Endothelial cell of umbilical vein (primary cell): Measurements from ENCODE around the gene DCAF11. TPM values are rescaled to one million over a fixed set of nuclear protein-coding genes. Genes with fewer than 3 reads are reported as not detected.

Experiments used
- BruUV-seq: library from RNA; stranded (reverse); fragments of 400-500 nt; replicated peaks from 2 replicates; lab custom pipeline; 2021; lab: Mats Ljungman, UMichigan
- CTCF ChIA-PET: fragments of 300-600, 350-600 bp; sonication (Branson Sonifier 250); formaldehyde crosslinking; loops from one replicate; lab custom pipeline; 2021; ENCODE audit warnings: antibody characterized with exemption, inconsistent platforms; lab: Charles Lee
- POLR2A ChIA-PET: fragments of 300-600, 350-600 bp; sonication (Branson Sonifier 250); formaldehyde crosslinking; loops from one replicate; lab custom pipeline; 2021; ENCODE audit warnings: antibody characterized with exemption, inconsistent platforms; lab: Charles Lee
- DNase-seq: peaks from one replicate; pipeline ENCODE4 v3.0.0-alpha.2; 2011; ENCODE audit warnings: low read depth, low spot score
- FAIRE-seq: peaks from 2 replicates; lab custom pipeline; 2011; peaks lifted over from hg19 to GRCh38; lab: Jason Lieb, UNC
- H2AFZ ChIP-seq: 2 replicates; pipeline ENCODE4 v1.6.0; 2012; ENCODE audit warnings: low read depth, low read length, control low read depth, inconsistent platforms
- H3K27ac ChIP-seq: 2 replicates; pipeline ENCODE4 v1.5.1; 2011; ENCODE audit warnings: low read depth, mild to moderate bottlenecking, control low read depth, low read length, moderate library complexity; ENCODE audit not compliant: insufficient read depth
- H3K27me3 ChIP-seq, 2 experiments: 2 replicates each; pipeline versions ENCODE4 v1.6.0 to v1.6.1; 2011; ENCODE audit warnings: low read length in 2 of 2, mixed read lengths in 1 of 2; ENCODE audit not compliant: control insufficient read depth in 2 of 2, insufficient read depth in 2 of 2
- H3K36me3 ChIP-seq, 2 experiments: 2 replicates in 1 of 2; 3 replicates in 1 of 2; pipeline ENCODE4 v1.5.1; 2011; ENCODE audit warnings: low read length in 2 of 2, mild to moderate bottlenecking in 1 of 2, moderate library complexity in 1 of 2; ENCODE audit not compliant: control insufficient read depth in 2 of 2, insufficient read depth in 2 of 2; ENCODE audit errors: extremely low read depth in 1 of 2
- H3K4me1 ChIP-seq: 3 replicates; pipeline ENCODE4 v1.5.1; 2011; ENCODE audit warnings: mild to moderate bottlenecking, low read length; ENCODE audit not compliant: control insufficient read depth, insufficient read depth; ENCODE audit errors: extremely low read depth
- H3K4me2 ChIP-seq: 2 replicates; pipeline ENCODE4 v1.6.1; 2011; ENCODE audit warnings: low read length, control low read depth, mixed read lengths; ENCODE audit not compliant: insufficient read depth
- H3K4me3 ChIP-seq, 3 experiments: fragments of 200-600 bp in 1 of 3; sonication (generic), shearing (Covaris generic) in 1 of 3; replicated peaks in 1 of 3; 2 replicates each; pipeline ENCODE4 v1.5.1; 2011 to 2016; ENCODE audit warnings: control low read depth in 3 of 3, low read length in 3 of 3, mild to moderate bottlenecking in 2 of 3, inconsistent platforms in 1 of 3, low read depth in 1 of 3, moderate library complexity in 1 of 3; ENCODE audit not compliant: insufficient read depth in 1 of 3
- H3K79me2 ChIP-seq: 2 replicates; pipeline ENCODE4 v1.6.0; 2012; ENCODE audit warnings: low read length, inconsistent platforms; ENCODE audit not compliant: control insufficient read depth, insufficient read depth
- H3K9ac ChIP-seq: replicated peaks from 2 replicates; pipeline ENCODE3; 2011; ENCODE audit warnings: low read length, control low read depth; ENCODE audit not compliant: insufficient read depth; ENCODE audit errors: extremely low read depth
- H3K9me1 ChIP-seq: replicated peaks from 3 replicates; pipeline ENCODE4 v1.6.0; 2011; ENCODE audit warnings: mild to moderate bottlenecking, low read length; ENCODE audit not compliant: control insufficient read depth, insufficient read depth; ENCODE audit errors: extremely low read depth
- H3K9me3 ChIP-seq: replicated peaks from 2 replicates; pipeline ENCODE4 v1.5.1; 2012; ENCODE audit warnings: low read length, inconsistent platforms; ENCODE audit not compliant: control insufficient read depth, insufficient read depth
- H4K20me1 ChIP-seq: replicated peaks from 2 replicates; pipeline ENCODE3; 2011; ENCODE audit warnings: mild to moderate bottlenecking, low read length; ENCODE audit not compliant: control insufficient read depth, insufficient read depth; ENCODE audit errors: extremely low read depth
- JUN ChIP-seq: IDR thresholded peaks from 2 replicates; pipeline ENCODE4 v1.6.1; 2011; ENCODE audit warnings: borderline replicate concordance, low read depth; ENCODE audit not compliant: insufficient read length, insufficient read depth
- MYC ChIP-seq: IDR thresholded peaks from one replicate; pipeline ENCODE4 v1.6.1; 2011; ENCODE audit warnings: mild to moderate bottlenecking, low read depth, low read length
- dilution Hi-C: fragments of 300-500 bp; cut with MboI; formaldehyde crosslinking; loops from one replicate; pipeline ENCODE4 v1.15.0; 2019; ENCODE audit warnings: low sequenced_read_pairs; ENCODE audit not compliant: extremely low pct_ligation_motif_present
- intact Hi-C: fragments of 100-400 bp; cut with micrococcal nuclease; formaldehyde crosslinking; loops from one replicate; pipeline ENCODE4 v1.10.0; 2022
- microRNA-seq: library from miRNA; unstranded; fragments of <30 nt; microRNA quantifications from one replicate; pipeline ENCODE4 v1.2.0, GENCODE V29; 2021; ENCODE audit warnings: borderline number of aligned reads, borderline replicate concordance
- polyA plus RNA-seq, 4 experiments: library from polyadenylated mRNA; depleted of rRNA in 3 of 4; stranded (reverse) in 3 of 4; unstranded in 1 of 4; fragments of >200 nt; gene quantifications; 2 replicates each; pipeline versions ENCODE4 v1.2.1 to v1.2.3, GENCODE V29; 2011 to 2012; ENCODE audit warnings: missing spikeins in 1 of 4
- small RNA-seq: library from RNA; depleted of rRNA; stranded (forward); fragments of <200 nt; gene quantifications from one replicate; pipeline ENCODE3, GENCODE V24; 2012; ENCODE audit warnings: low replicate concordance, low read depth; ENCODE audit not compliant: insufficient read depth, insufficient read length
- total RNA-seq: library from RNA; stranded (reverse); gene quantifications from 2 replicates; pipeline ENCODE4 v1.2.3, GENCODE V29; 2021
- TF ChIP-seq, protein P1 (sequence below): IDR thresholded peaks from 2 replicates; pipeline ENCODE4 v1.6.1; 2011; ENCODE audit not compliant: insufficient read depth, insufficient read length
- TF ChIP-seq, protein P2 (sequence below), 2 donors: IDR thresholded peaks; 1 replicate in 1 of 2; 2 replicates in 1 of 2; pipeline ENCODE4 v1.5.1; 2011; ENCODE audit warnings: low read length in 2 of 2, mild to moderate bottlenecking in 2 of 2, moderate library complexity in 2 of 2, control low read depth in 1 of 2, inconsistent platforms in 1 of 2, low read depth in 1 of 2; ENCODE audit not compliant: insufficient read depth in 1 of 2; ENCODE audit errors: extremely low read depth in 1 of 2

Gene DCAF11
- total and polyA plus RNA-seq, 2 donors (not counting 3 experiments of a cell fraction or from before 2014, with no cell fraction given): 37.3 to 38.5 TPM

GRCh38 chr14:24172871-24173281 is 58.3 kb downstream of the DCAF11 start:
- Histone ChIP-seq H3K9me1 (no peaks in the 10 kb centered on the region), H2AFZ (no peak overlapping the region), H3K79me2 (no peaks in the 10 kb centered on the region), H4K20me1 (no peaks in the 10 kb centered on the region), H3K4me1 (peaks cover 3% of the 10 kb centered on the region), H3K4me2 (no peak overlapping the region), H3K27me3 (no peaks in the 10 kb centered on the region), H3K4me3 (no peak overlapping the region), H3K27ac (no peak overlapping the region), H3K9ac (no peak overlapping the region), H3K36me3 (peaks cover 0 to 3% of the 10 kb centered on the region in 2 experiments), H3K9me3 (no peaks in the 10 kb centered on the region)
- DNase-seq (no peak), FAIRE-seq (no peak)
- CTCF ChIA-PET: interaction anchor here (1.0 to 1.7 kb wide), 2 partner anchors 12 to 124 kb away, joined by 4 to 5 read pairs; partner anchors contain the start of gene IRF9
- dilution Hi-C loops: no loop called here
- POLR2A ChIA-PET: interaction anchor here (0.5 kb wide), 1 partner anchor 641 kb away, joined by 5 read pairs; no protein-coding TSS in a partner anchor
- no TSS peak for BruUV-seq
- no peak for TF ChIP-seq MYC
- TF ChIP-seq, protein P1, sequence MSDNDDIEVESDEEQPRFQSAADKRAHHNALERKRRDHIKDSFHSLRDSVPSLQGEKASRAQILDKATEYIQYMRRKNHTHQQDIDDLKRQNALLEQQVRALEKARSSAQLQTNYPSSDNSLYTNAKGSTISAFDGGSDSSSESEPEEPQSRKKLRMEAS: no peak
- TF ChIP-seq, protein P2, sequence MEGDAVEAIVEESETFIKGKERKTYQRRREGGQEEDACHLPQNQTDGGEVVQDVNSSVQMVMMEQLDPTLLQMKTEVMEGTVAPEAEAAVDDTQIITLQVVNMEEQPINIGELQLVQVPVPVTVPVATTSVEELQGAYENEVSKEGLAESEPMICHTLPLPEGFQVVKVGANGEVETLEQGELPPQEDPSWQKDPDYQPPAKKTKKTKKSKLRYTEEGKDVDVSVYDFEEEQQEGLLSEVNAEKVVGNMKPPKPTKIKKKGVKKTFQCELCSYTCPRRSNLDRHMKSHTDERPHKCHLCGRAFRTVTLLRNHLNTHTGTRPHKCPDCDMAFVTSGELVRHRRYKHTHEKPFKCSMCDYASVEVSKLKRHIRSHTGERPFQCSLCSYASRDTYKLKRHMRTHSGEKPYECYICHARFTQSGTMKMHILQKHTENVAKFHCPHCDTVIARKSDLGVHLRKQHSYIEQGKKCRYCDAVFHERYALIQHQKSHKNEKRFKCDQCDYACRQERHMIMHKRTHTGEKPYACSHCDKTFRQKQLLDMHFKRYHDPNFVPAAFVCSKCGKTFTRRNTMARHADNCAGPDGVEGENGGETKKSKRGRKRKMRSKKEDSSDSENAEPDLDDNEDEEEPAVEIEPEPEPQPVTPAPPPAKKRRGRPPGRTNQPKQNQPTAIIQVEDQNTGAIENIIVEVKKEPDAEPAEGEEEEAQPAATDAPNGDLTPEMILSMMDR (IDR thresholded peaks at IDR 0.05; ENCODE audit: extremely low read depth in 1 of 2, insufficient read depth in 1 of 2, low read depth in 1 of 2, low read length in 2 of 2): no peak
- TF ChIP-seq JUN: no peak
- intact Hi-C loops: no loop called here

Small RNA genes lying within 50 kb of the gene (microRNA-seq; reads per million reads assigned to microRNA genes)
- not detected for gene MIR7703

Small RNA genes lying within 50 kb of the gene (small RNA-seq; reads per million reads assigned to genes)
- not detected for gene IRF9
- gene RNA5SP383: not detected

Other genes with a start within 250 kb of the DCAF11 start
- gene DHRS4, start 161.0 kb upstream of the DCAF11 start, total RNA-seq: 19.2 and 24.4 TPM in 2 replicates
- 24.9 and 32.0 TPM in 2 replicates for gene DHRS4, start 161.0 kb upstream of the DCAF11 start, polyA plus RNA-seq
- 18.5 and 20.7 TPM in 2 replicates for gene DHRS4L2, start 125.8 kb upstream of the DCAF11 start, total RNA-seq
- 18.2 and 21.9 TPM in 2 replicates for gene DHRS4L2, start 125.8 kb upstream of the DCAF11 start, polyA plus RNA-seq
- not detected in 2 replicates for gene CARMIL3, start 62.8 kb upstream of the DCAF11 start, total RNA-seq
- gene CARMIL3, start 62.8 kb upstream of the DCAF11 start, polyA plus RNA-seq: 0.03 and 0.08 TPM in 2 replicates
- not detected in 2 replicates for gene CPNE6, start 43.2 kb upstream of the DCAF11 start, total RNA-seq
- gene CPNE6, start 43.2 kb upstream of the DCAF11 start, polyA plus RNA-seq: not detected in 2 replicates
- 24.5 and 25.1 TPM in 2 replicates for gene PCK2, start 20.5 kb upstream of the DCAF11 start, total RNA-seq
- gene PCK2, start 20.5 kb upstream of the DCAF11 start, polyA plus RNA-seq: 23.5 and 26.4 TPM in 2 replicates
- gene NRL, start 172 bp downstream of the DCAF11 start, total RNA-seq: 0.62 and 0.71 TPM in 2 replicates
- 1.1 and 1.9 TPM in 2 replicates for gene NRL, start 172 bp downstream of the DCAF11 start, polyA plus RNA-seq
- not detected in 2 replicates for gene FITM1, start 15.9 kb downstream of the DCAF11 start, total RNA-seq
- 0.54 and 0.81 TPM in 2 replicates for gene FITM1, start 15.9 kb downstream of the DCAF11 start, polyA plus RNA-seq
- gene PSME1, start 21.4 kb downstream of the DCAF11 start, total RNA-seq: 120 and 135 TPM in 2 replicates
- gene PSME1, start 21.4 kb downstream of the DCAF11 start, polyA plus RNA-seq: 68.1 and 98.1 TPM in 2 replicates
- gene EMC9, start 26.8 kb downstream of the DCAF11 start, total RNA-seq: 19.0 and 21.8 TPM in 2 replicates
- 31.8 and 38.0 TPM in 2 replicates for gene EMC9, start 26.8 kb downstream of the DCAF11 start, polyA plus RNA-seq
- 107 and 126 TPM in 2 replicates for gene PSME2, start 31.8 kb downstream of the DCAF11 start, total RNA-seq
- gene PSME2, start 31.8 kb downstream of the DCAF11 start, polyA plus RNA-seq: 66.5 and 69.8 TPM in 2 replicates
- gene RNF31, start 32.7 kb downstream of the DCAF11 start, total RNA-seq: 66.5 and 69.7 TPM in 2 replicates
- 32.3 TPM in 2 replicates for gene RNF31, start 32.7 kb downstream of the DCAF11 start, polyA plus RNA-seq
- 33.2 and 46.1 TPM in 2 replicates for gene IRF9, start 46.5 kb downstream of the DCAF11 start, total RNA-seq
- 44.6 and 55.3 TPM in 2 replicates for gene IRF9, start 46.5 kb downstream of the DCAF11 start, polyA plus RNA-seq
- gene REC8, start 57.3 kb downstream of the DCAF11 start, total RNA-seq: 29.6 and 33.6 TPM in 2 replicates
- gene REC8, start 57.3 kb downstream of the DCAF11 start, polyA plus RNA-seq: 8.7 and 12.5 TPM in 2 replicates
- 52.6 and 66.5 TPM in 2 replicates for gene IPO4, start 74.0 kb downstream of the DCAF11 start, total RNA-seq
- 24.6 and 27.6 TPM in 2 replicates for gene IPO4, start 74.0 kb downstream of the DCAF11 start, polyA plus RNA-seq
- 58.5 and 60.7 TPM in 2 replicates for gene TM9SF1, start 80.7 kb downstream of the DCAF11 start, total RNA-seq
- 64.4 and 71.5 TPM in 2 replicates for gene TM9SF1, start 80.7 kb downstream of the DCAF11 start, polyA plus RNA-seq
- gene TSSK4, start 90.9 kb downstream of the DCAF11 start, total RNA-seq: 0.42 and 0.74 TPM in 2 replicates
- 0.10 TPM in 1 of 2 replicates, not detected in the other for gene TSSK4, start 90.9 kb downstream of the DCAF11 start, polyA plus RNA-seq
- gene CHMP4A, start 98.7 kb downstream of the DCAF11 start, total RNA-seq: 39.7 and 40.9 TPM in 2 replicates
- 32.6 and 46.4 TPM in 2 replicates for gene CHMP4A, start 98.7 kb downstream of the DCAF11 start, polyA plus RNA-seq
- 8.1 and 9.9 TPM in 2 replicates for gene MDP1, start 101.3 kb downstream of the DCAF11 start, total RNA-seq
- 21.4 and 22.7 TPM in 2 replicates for gene MDP1, start 101.3 kb downstream of the DCAF11 start, polyA plus RNA-seq
- gene NEDD8, start 117.6 kb downstream of the DCAF11 start, total RNA-seq: 243 and 261 TPM in 2 replicates
- 316 and 329 TPM in 2 replicates for gene NEDD8, start 117.6 kb downstream of the DCAF11 start, polyA plus RNA-seq
- gene GMPR2, start 118.2 kb downstream of the DCAF11 start, total RNA-seq: 58.1 and 62.4 TPM in 2 replicates
- 50.0 and 61.8 TPM in 2 replicates for gene GMPR2, start 118.2 kb downstream of the DCAF11 start, polyA plus RNA-seq
- 53.7 and 58.5 TPM in 2 replicates for gene TINF2, start 127.8 kb downstream of the DCAF11 start, total RNA-seq
- gene TINF2, start 127.8 kb downstream of the DCAF11 start, polyA plus RNA-seq: 34.4 and 44.2 TPM in 2 replicates
- gene TGM1, start 148.4 kb downstream of the DCAF11 start, total RNA-seq: 3.4 and 3.9 TPM in 2 replicates
- 1.0 and 2.1 TPM in 2 replicates for gene TGM1, start 148.4 kb downstream of the DCAF11 start, polyA plus RNA-seq
- gene RABGGTA, start 156.8 kb downstream of the DCAF11 start, total RNA-seq: 29.3 and 29.5 TPM in 2 replicates
- gene RABGGTA, start 156.8 kb downstream of the DCAF11 start, polyA plus RNA-seq: 80.1 and 102 TPM in 2 replicates
- gene DHRS1, start 185.0 kb downstream of the DCAF11 start, total RNA-seq: 18.0 and 20.0 TPM in 2 replicates
- 69.5 and 70.2 TPM in 2 replicates for gene DHRS1, start 185.0 kb downstream of the DCAF11 start, polyA plus RNA-seq
- gene NOP9, start 185.1 kb downstream of the DCAF11 start, total RNA-seq: 30.9 and 31.0 TPM in 2 replicates
- 16.2 and 16.3 TPM in 2 replicates for gene NOP9, start 185.1 kb downstream of the DCAF11 start, polyA plus RNA-seq
- gene CIDEB, start 193.2 kb downstream of the DCAF11 start, total RNA-seq: 4.6 and 5.2 TPM in 2 replicates
- 7.2 and 14.9 TPM in 2 replicates for gene CIDEB, start 193.2 kb downstream of the DCAF11 start, polyA plus RNA-seq
- 9.1 and 13.1 TPM in 2 replicates for gene LTB4R2, start 195.4 kb downstream of the DCAF11 start, total RNA-seq
- 5.5 and 7.6 TPM in 2 replicates for gene LTB4R2, start 195.4 kb downstream of the DCAF11 start, polyA plus RNA-seq
- 6.2 and 10.5 TPM in 2 replicates for gene LTB4R, start 196.7 kb downstream of the DCAF11 start, total RNA-seq
- gene LTB4R, start 196.7 kb downstream of the DCAF11 start, polyA plus RNA-seq: 9.1 and 11.7 TPM in 2 replicates
- gene ADCY4, start 220.3 kb downstream of the DCAF11 start, total RNA-seq: 84.0 and 87.0 TPM in 2 replicates
- gene ADCY4, start 220.3 kb downstream of the DCAF11 start, polyA plus RNA-seq: 81.6 and 101 TPM in 2 replicates
- 5.1 and 9.0 TPM in 2 replicates for gene RIPK3, start 225.2 kb downstream of the DCAF11 start, total RNA-seq
- 2.4 and 3.1 TPM in 2 replicates for gene RIPK3, start 225.2 kb downstream of the DCAF11 start, polyA plus RNA-seq